NCI-H345 treated with DMSO at 0.1 percent for 48 hours (cell line): ENCODE results near the gene EMC6.

Experiments used
- DNase-seq: peaks from one replicate; lab custom pipeline; 2025; ENCODE audit not compliant: unreplicated experiment; lab: John Stamatoyannopoulos, UW

The EMC6 gene

DNA sequence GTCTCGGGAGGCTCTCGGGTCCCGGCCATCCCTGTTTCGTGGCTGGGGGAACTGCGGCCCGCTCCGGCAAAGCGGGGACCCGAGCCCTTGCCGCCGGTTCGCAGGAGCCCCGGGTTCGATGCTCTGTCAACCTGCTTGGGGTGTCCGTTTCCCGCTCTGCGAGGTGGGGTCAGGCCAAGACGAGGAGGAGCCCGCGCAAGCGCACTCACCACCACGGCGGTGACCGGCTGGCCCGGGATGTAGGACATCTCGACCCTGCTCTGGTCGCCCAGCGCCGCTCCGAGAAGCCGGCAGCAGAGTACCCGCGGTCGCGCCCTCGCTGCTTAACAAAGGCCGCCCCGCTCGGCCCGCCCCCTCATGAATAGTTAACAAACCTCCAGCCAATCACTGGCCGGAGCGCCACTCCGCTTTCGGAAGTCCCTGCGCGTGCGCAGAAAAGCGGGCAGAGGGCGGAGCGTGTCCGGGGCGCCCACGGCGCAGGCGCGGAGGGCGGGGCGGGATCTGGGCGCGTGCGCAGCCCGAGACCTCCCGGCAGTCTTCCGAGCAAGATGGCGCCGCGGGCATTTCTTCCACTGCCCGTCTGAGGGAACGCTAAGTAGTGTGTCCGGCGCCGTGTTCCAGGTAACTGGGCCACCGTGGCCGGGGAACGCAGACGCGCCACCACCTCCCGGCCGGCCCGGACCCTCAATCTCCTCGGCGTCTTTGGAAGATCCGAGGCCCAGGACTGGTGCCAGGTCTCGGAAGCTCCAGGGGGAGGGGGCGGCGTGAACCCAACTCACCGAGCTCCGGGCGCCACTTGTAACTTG is at the start of gene EMC6, which contains the start of gene TAX1BP3:
Gene EMC6, plus strand, starts transcription at position 534 of the 806 bp plus-strand sequence. CDS start 335 bp downstream, outside the sequence.
Gene TAX1BP3, minus strand, starts transcription at position 300 of the 806 bp plus-strand sequence. Its CDS starts 52 bp downstream, at position 248.
- DNase-seq: peak; percentile 84

DNA sequence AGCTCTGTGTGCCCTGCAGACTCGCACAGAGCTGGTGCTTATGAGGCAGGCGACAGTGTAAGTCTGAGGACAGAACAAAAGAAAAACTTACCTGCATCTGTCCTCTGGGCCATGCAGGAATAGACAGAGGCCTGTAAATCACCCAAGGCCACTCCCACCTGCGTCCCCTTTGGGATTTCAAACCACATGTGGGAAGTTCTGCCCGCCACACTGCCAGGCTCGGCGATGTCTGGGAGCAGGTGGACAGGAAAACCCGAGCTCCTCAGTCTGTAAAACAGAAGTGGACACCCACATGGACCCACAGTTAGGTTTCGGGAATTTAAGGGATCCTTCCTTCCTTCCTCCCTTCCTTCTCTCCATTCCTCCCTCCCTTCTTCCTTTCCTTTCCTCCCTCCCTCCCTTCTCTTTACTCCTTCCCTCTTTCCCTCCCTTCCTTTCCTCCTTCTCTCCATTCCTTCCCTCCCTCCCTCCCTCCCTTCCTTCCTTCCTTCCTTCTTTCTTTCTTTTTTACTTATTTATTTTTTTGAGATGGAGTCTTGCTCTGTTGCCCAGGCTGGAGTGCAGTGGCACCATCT is 47.4 kb upstream of the EMC6 start:
- DNase-seq: no peak

DNA sequence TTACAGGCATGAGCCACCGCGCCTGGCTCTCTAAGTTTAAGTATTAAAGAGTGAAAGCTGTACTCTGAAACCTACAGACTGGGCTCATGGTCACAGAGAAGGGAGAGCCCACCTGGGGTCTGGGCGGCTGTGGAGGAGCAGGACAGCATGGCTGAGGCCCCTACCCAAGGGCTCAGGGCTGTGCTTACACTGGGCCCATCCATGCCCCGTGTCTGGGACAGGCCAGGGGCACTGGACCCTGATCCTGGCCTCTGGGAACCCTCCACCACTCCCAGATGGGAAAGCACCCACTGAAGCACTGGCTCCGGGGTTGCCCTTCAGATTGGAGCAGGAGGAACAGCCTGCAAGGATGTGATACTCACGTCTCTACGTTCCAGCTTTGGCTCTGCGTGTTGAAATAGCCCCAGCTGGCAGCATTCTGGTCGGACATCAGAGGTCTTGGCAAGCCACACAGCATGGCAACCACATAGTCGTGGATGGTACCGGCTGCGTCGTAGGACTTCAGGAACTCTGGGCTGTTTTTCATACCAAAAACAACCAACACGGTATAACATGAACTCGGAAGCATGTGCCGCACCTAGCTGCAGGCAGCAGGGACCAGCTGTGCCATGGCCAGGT is 45.5 kb upstream of the EMC6 start:
- DNase-seq: no peak

DNA sequence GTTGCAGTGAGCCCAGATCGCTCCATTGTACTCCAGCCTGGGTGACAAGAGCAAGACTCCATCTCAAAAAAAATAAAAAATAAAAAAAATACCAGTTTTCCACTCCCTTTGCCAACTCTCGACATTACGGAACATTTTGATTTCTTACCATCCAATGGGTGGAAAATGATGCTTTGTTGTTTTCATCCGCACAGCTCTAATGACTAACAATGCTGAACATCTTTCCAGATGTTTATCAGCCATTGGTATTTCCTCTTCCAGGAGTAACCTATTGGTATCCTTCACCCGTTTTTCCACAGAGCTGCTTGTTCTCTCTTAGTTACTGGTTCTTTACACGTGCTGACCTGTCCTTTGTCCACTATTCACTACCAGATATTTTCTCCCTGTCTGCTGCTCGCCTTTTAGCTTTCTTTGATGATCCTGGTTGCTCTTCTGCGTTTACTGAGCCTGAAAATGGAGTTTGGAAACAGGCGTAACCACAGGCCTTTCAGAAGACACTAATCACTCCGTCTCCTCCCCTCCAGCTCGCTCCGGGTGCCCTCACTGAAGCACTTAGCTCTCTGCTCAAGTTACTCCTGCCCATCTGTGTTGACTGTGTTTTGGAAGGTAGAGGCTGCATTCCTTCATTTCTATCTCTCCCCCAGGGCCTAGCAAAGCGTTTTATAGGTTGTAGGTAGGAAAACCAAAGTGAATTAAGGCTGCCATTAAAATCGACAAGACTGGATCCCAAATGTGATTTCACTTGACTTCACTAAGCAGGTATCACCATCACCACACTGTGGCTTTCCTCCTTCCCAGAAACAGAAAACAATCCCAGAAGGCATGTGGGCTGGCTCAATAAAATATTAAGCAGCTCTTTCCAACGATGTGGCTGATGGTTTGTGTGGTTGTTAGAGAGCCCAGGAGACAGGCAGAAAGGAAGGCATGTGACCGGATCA is 41.5 kb upstream of the EMC6 start:
- no peak for DNase-seq

DNA sequence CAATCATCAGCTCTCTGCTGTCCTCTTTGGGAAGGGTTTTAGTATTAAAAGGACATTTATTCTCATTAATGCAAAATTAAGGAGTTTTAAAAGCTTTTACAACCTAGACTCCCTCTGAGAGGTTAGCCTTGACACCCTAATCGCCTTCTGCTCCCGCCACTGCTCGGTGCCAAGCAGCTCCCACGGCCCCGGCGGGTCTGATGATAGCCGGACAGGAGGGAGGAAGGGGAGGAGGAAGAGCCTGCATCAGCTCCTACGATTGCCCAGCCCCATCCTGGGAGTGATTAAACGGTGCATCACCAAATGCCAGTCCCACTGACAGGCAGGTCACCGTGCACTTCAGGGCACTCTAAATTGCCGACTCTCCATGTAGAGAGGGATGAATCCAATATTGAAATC is 40.8 kb upstream of the EMC6 start:
- no peak for DNase-seq

DNA sequence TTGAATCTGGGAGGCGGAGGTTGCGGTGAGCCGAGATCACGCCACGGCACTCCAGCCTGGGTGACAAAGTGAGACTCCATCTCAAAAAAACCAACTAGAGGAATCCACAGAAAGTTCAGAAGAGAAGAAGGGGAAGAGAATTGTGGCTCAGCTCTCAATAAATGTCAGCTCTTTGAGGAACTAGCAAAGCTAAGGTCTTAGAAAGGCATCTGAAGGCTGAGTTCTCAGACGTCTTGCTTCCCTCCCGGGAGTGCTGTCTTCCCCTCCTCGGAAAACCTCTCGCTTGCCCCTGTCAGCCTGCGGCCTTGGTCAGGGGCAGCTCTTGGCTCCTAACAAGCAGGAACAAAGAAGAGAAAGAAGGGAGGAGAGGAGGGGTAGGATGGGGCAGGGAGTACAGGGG is 37.8 kb upstream of the EMC6 start:
- no peak for DNase-seq

DNA sequence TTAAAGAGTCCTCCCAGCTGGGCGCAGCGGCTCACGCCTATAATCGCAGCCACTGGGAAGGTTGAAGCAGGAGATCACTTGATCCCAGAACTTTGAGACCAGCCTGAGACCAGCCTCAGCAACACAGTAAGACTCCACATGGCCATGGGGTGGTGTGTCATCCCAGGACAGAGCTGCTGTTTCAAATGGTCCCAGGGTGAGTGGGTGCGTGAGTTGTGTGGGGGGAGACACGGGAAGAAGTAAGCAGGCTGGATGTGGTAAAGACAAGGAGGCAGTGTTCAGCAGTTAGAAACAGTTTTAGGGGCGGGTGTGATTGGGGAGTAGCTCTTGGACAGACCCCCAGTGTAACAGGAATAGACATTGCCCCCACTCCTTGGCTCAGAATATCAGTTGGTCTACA is 36.3 kb upstream of the EMC6 start:
- DNase-seq: no peak

DNA sequence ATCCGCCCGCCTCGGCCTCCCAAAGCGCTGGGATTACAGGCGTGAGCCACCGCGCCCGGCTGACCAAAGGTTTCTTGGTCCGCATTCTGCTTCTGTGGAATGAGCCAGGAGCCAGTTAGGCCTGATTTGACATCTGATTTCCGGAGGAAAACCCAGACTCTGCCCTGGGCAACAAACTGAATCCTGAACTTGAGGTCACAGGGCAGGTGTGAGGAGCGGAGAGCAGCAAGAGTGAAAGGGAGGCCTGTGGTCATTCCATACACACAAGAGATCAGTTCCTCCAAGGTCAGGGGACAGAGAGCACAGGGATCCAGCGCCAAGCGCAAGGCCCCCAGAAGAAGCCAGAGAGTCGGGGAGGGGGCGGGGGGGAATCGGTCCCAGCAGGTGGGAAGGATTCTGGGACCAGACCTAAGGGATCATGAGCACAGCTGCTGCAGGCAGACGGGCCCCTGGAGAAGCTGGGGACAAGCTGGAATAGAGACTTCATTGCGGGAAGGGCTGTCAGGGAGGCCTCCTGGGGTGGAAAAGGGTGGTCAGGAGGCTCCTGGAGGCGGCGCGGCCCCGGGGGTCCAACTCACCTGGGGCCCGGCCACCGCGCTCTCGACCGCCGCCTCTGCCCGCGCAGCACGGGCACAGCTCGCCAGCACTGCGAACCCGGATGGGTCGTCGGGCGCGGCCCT is 33.0 kb upstream of the EMC6 start:
- no peak for DNase-seq

DNA sequence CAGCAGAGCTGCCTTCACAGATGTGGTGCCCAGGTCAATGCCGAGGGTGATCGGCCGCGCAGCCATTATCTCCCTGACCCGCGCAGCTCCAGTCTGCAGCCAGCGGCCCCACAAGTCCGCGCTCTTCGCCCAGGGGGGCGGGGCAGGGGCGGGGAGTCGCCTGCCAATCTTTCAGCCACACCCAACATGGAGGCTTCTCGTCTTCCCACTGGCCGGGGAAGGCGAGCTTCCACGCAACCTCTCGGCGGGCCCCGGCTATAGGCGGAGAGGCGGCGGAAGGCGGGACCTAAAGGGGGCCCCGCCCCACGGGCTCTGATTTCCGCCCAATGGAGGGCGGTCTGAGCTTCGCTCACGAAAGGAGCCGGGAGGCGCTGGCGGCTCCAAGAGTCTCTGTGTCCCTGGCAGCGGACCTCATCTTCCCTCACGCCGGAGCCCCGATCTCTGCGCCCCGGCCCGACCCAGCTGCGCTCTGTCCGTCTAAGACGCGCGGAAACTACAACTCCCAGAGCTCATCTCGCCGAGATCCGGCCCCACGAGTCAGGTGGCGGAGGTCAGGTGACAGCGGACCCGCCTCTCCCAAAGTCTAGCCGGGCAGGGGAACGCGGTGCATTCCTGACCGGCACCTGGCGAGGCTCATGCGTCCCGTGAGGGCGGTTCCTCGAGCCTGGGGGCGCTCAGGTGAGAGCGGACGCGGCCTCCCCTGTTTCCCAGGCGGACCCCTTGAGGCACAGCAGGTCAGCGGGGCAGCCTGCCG is 32.3 kb upstream of the EMC6 start, which contains the start of the genes CTNS and SHPK:
Gene CTNS, plus strand, starts transcription at position 607 of the 754 bp plus-strand sequence. CDS start 3,447 bp downstream, outside the sequence.
Gene SHPK, minus strand, starts transcription at position 97 of the 754 bp plus-strand sequence. Its CDS starts 31 bp downstream, at position 66.
- DNase-seq: peak; percentile 82

DNA sequence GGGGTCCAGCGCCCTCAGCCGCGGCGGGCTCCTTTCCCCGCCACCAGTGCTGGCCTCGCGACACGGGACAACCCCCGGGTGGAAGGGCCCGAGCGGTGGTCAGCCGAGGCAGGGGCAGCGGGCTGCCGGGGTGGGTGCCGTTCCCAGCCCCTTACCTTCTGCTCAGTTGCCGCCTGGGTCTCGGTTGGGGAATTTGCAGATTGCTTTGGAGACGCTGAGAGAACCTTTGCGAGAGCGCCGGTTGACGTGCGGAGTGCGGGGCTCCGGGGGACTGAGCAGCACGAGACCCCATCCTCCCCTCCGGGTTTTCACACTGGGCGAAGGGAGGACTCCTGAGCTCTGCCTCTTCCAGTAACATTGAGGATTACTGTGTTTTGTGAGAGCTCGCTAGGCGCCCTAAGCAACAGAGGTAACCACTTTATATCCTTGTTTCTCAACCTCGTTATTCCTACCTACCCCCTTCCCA is 31.7 kb upstream of the EMC6 start:
- DNase-seq: no peak

DNA sequence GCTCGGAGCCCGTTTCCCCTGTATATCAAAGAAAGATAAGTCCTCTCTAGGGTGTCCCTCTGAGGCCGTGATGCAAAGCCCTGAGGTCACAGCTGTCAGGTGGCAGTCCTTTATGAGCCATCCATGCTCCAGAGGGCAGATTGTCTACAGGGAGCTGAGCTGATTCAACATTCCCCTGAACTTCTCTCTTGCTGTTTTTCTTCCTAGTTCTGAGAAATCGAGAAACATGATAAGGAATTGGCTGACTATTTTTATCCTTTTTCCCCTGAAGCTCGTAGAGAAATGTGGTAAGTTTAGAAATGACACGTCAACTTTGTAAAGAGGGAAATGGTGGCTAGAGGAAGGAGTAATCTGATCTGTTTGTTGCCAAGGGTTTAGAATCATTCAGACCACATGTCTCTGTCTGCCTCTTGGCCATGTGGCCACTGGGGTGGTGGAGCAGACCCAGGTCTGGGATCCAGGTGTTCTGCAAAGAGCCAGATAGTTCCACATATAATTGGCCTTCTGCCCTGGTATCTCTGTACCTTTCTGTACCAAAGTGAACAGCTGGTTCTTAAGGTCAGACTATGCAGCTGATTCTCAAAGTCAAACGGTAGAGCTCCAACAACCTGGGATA is 28.5 kb upstream of the EMC6 start:
- DNase-seq: no peak

DNA sequence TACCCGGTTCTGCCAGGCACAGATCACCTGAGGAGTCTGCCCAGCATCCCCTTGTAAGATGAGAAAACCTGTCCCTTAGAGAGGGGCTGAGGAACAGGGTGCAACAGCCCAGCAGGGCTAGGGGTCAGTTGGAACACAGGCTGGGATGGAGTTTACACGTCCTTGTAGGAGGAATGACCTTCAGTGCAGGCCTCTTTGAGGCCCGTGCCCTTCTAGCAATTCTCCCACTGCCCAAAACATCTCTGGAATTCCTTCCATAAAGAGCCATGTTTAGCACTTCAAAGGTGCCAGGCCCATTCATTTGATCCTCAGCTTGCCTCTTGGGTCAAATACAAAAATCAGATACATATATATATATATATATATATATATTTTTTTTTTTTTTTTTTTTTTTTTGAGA is 27.6 kb upstream of the EMC6 start:
- no peak for DNase-seq

DNA sequence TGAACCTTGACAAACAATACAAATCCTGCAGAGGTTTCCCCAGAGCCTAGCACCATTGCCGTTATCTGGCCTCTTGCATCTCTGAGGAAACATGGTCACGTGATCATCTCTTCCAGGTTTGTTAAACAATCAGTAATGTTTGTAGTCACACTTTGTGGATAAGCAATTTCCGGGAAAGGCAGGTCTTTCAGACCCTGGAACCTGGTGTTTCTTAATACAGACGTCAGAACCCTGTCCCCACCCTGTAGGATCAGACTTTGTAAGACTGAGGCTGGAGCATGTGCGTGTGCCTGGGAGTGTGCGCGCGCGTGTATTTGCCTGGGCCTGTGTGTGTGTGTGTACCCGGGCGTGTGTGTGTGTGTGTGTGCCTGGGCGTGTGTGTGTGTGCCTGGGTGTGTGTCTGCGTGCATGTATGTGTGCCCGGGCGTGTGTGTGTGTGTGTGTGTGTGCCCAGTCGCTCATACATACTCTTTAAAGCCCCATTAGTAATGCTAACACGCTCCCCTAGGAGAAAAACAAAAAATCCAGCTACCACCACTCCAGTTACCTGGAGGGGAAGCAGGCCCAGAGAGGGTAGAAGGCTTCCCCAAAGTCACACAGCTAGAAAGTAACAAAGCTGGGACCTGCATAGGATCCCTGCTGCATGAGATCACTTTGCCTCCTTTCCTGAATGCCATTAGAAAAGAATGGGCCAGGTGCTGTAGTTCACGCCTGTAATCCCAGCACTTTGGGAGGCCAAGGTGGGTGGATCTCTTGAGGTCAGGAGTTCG is 26.7 kb upstream of the EMC6 start:
- DNase-seq: no peak

DNA sequence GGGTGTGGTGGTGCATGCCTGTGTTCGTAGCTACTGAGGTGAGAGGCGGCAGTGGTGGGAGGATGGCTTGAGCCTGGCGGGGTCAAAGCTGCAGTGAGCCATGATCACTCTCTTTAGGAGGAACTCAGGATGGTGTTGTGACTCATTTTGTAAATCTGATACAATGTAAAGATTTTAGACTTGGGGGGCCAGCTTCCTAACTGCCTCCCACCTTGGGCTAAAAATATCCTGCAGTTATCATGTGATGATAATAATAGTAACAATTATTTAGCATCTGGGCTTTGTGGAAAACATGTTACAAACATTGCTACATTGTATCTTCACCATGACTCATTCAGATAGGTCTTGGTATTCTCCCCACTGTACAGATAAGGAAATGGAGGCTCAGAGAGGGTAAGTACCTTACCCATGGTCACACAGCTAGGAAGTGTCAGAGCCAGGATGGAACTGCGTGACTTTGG is 24.7 kb upstream of the EMC6 start:
- no peak for DNase-seq

DNA sequence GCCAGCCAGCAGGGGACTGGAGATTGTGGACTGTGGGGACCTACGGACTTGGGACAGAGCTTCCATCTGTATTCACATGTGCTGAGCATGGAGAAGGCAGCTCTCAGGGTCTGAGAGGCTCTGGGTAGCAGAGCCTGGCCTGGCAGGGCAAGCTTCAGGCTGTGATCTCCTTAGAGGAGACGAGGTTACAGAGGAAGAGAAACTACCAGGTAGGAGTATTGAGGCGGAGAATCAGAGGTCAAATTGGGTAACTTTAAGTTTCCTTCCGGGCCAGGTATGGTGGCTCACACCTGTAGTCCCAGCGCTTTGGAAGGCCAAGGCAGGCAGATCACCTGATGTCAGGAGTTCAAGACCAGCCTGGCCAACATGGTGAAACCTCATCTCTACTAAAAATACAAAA is 23.3 kb upstream of the EMC6 start:
- DNase-seq: no peak

DNA sequence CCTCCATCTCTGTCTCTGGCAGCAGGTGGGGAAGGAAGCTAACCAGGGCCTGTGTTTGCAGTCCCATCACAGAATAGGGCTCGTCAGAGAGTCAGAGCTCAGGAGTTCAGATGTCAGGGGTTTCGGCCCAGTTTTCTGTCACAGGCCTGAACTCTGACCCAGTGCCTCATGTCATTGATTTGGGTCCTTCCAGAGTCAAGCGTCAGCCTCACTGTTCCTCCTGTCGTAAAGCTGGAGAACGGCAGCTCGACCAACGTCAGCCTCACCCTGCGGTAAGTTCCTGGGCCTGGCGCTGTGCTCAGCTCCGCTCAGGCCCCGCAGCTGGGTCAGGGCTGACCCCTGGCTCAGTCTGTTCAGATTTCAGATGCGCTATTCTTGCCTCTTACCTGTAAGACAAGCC is 21.4 kb upstream of the EMC6 start:
- DNase-seq: no peak

DNA sequence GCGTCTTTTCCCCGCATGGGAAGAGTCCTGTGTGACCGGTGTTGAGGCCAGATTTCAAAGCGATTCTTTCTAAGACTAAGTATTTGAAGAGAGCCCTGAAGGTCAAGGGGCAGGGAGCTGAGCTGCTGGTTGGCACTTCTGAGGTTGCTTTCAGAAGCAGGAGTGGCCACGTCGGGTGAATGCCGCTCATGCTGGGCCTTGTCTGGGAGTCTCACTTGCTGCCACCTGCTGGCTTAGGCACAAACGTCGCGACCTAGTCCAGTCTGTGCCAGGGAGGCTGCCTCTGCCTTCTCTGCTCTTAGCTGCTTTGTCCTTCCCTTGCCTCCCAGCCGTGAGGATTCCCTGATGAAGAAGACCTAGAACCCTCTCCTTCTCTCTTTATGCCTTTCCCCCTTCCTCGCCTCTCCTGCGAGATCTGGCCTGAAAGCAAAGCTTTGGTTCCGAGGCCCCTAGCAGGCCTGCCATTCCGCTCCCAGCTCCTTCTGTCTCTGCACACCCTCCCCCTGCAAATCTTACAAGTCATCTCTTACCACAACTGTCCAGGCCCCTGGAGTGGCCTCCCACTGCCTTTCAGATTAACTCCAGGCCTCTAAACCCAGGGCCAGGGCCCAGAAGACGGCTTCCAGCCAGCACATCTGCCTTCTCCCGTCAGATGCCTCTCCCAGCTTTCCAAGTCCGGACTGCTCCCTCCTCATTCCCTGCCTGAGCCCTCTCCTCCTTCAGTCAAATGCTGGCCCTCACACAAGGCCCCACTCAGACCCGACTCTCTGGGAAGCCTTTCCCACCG is 20.6 kb upstream of the EMC6 start:
- no peak for DNase-seq
